Fibroblast of pulmonary artery (primary cell): ENCODE results near the gene NFAT5.

ENCODE experiments used
- DNase-seq: peaks from one replicate; pipeline ENCODE4 v3.0.0-alpha.2; 2010; ENCODE audit warnings: low read depth
- H3K4me3 ChIP-seq: replicated peaks from 2 replicates; pipeline ENCODE4 v1.5.1; 2011; ENCODE audit warnings: low read depth, mild to moderate bottlenecking, control low read depth, low read length, moderate library complexity
- TF ChIP-seq, protein P1 (sequence below): IDR thresholded peaks from 2 replicates; pipeline ENCODE4 v1.5.1; 2011; ENCODE audit warnings: mild to moderate bottlenecking, control low read depth, low read length, inconsistent platforms; ENCODE audit errors: missing control alignments

Gene NFAT5

GRCh38 chr16:69613378-69614154, 47.8 kb downstream of the NFAT5 start:
- no peak overlapping the region for H3K4me3 ChIP-seq
- TF ChIP-seq, protein P1, sequence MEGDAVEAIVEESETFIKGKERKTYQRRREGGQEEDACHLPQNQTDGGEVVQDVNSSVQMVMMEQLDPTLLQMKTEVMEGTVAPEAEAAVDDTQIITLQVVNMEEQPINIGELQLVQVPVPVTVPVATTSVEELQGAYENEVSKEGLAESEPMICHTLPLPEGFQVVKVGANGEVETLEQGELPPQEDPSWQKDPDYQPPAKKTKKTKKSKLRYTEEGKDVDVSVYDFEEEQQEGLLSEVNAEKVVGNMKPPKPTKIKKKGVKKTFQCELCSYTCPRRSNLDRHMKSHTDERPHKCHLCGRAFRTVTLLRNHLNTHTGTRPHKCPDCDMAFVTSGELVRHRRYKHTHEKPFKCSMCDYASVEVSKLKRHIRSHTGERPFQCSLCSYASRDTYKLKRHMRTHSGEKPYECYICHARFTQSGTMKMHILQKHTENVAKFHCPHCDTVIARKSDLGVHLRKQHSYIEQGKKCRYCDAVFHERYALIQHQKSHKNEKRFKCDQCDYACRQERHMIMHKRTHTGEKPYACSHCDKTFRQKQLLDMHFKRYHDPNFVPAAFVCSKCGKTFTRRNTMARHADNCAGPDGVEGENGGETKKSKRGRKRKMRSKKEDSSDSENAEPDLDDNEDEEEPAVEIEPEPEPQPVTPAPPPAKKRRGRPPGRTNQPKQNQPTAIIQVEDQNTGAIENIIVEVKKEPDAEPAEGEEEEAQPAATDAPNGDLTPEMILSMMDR, result no peak
- peak; percentile 48 for DNase-seq

DNA sequence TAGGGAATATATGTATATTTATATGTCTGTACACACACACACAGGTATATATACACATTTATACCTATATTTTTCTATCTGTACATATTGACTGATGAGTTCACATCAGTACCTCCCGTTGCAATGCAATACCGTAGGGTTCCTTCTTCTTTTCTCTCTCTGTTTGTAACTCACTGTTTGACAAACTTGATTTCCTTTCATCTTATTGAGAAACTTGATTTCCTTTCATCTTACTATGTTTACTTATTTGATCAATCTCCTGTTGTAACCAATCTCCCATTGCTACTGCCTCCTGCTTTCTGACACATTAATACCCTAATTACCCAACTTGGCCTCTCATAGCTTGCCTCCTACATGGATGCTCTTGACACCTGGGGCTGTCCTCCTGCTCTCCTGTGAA, 49.8 kb downstream of the NFAT5 start:
- no peak overlapping the region for H3K4me3 ChIP-seq
- TF ChIP-seq, protein P1, result no peak
- DNase-seq, result no peak

DNA sequence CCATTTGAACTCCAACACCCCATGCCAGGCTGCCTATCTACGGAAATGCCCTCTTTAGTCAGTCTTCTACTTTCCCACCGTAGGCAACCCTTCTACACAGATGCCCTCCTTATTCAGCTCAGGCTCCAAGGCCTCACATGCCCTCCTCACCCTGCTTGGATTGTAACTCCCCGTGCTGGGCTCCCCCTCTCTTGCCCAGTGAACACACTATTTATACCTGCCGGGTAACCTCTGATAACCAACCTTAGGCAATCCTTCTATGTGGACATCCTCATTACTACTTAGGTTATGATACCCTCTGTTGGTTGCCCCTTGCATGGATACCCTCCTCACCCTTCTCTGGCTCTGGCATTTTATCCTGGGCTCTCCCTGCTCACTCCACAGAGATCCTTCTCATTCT, 50.3 kb downstream of the NFAT5 start:
- no peak for DNase-seq
- no peak overlapping the region for H3K4me3 ChIP-seq
- TF ChIP-seq, protein P1, result no peak

- TF ChIP-seq, protein P1, result no peak
- DNase-seq, result peak; percentile 20
- no peak overlapping the region for H3K4me3 ChIP-seq
Measured at GRCh38 chr16:69618307-69618706, 52.5 kb downstream of the NFAT5 start.

- TF ChIP-seq, protein P1, result no peak
- DNase-seq, result no peak
- H3K4me3 ChIP-seq, result no peak overlapping the region
Measured at GRCh38 chr16:69618721-69619120, 53.0 kb downstream of the NFAT5 start.

- peak; percentile 30 for DNase-seq
- no peak overlapping the region for H3K4me3 ChIP-seq
- TF ChIP-seq, protein P1, result no peak
Measured at GRCh38 chr16:69619514-69619913, 53.7 kb downstream of the NFAT5 start.

GRCh38 chr16:69620573-69620972, 54.8 kb downstream of the NFAT5 start:
- TF ChIP-seq, protein P1, result no peak

More at GRCh38 chr16:69620573-69620972, 54.8 kb downstream of the NFAT5 start:
- H3K4me3 ChIP-seq, result no peak overlapping the region
- DNase-seq, result peak; percentile 36
